Measurements from ENCODE around the gene SLC27A5.

Gene SLC27A5

DNA sequence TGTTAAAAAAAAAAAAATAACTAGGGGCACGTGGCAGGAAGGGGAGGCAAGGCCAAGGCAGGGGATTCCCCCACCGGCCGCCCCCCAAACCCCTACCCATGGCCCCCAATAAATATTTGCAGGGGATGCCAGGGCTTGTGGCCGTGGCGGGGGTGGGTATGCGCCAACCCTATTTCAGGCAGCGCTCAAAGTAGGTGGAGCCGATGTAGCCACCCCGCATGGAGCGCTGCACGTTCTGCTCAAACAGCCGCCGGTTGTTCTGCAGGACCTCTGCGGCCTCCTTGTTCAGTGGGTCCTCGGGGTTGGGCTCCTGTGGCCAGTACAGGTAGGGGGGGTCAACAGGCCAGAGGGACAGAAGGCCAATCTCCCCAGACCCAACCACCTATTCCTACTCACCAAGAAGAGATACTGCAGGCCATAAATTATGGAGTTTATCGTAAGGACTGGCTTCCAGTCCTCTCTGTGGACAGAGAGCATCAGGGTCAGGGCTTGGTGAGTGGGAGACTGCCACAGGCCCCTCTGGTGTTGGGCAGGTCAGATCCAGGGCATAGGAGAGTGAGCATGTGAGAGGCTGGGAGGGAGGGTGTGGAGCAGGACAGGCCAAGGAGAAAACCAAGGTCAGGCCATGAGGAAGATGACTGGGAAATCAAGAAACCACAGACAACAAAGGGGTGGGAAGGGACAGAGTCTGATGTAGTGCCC is 44.3 kb upstream of the SLC27A5 start:
- Histone ChIP-seq H3K27me3 (ENCODE audit: control insufficient read depth in 1 of 2, insufficient read depth in 2 of 2, low read length in 2 of 2) (no peaks in the 10 kb centered on the region), H3K9me3 (ENCODE audit: control insufficient read depth in 2 of 2, low read length in 2 of 2) (no peaks in the 10 kb centered on the region), H3K9ac (ENCODE audit: low read length in 2 of 2) (peak overlapping the region; percentile 36 to 98), H3K36me3 (ENCODE audit: control insufficient read depth in 2 of 2, insufficient read depth in 2 of 2, low read length in 2 of 2) (peaks cover 26 to 27% of the 10 kb centered on the region in 2 donors), H3K4me3 (ENCODE audit: low read length in 2 of 2) (peak overlapping the region in 1 of 2 donors; percentile 22), H3K27ac (ENCODE audit: low read length) (peak overlapping the region; percentile 95), H3K4me1 (ENCODE audit: control insufficient read depth, insufficient read depth, low read length) (peaks cover 58% of the 10 kb centered on the region)

DNA sequence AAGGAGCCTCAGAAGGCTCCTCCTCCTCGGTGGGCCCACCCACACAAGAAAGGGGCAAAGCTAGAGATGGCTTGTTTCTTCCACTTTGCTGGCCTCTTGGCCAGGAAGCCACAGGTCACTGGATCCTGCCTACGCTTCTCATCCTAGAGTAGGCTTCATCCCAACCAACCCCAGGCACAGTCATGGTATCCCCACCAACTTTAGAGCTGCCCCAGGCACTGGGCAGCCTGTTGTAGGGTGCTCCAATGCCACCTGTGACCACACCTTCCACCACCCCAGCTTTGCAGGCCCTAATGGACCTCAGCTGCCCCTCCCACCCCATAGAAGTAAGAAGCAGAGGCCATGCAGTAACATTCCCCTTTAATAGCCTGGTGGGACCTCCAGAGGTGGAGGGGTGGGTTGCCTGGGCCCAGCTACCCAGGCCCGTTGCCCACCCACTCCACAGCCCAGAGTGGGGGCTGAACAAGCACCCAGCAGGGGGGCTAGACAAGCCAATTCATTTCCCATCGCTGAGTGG is 43.6 kb upstream of the SLC27A5 start:
- peaks cover 54% of the 10 kb centered on the region for H3K4me1 ChIP-seq (ENCODE audit: control insufficient read depth, insufficient read depth, low read length)
- no peaks in the 10 kb centered on the region for H3K9me3 ChIP-seq (ENCODE audit: control insufficient read depth in 2 of 2, low read length in 2 of 2)
- H3K36me3 ChIP-seq (ENCODE audit: control insufficient read depth in 2 of 2, insufficient read depth in 2 of 2, low read length in 2 of 2): peaks cover 32 to 34% of the 10 kb centered on the region in 2 donors
- peak overlapping the region; percentile 84 to 98 for H3K4me3 ChIP-seq (ENCODE audit: low read length in 2 of 2)
- peak overlapping the region; percentile 95 to 97 for H3K9ac ChIP-seq (ENCODE audit: low read length in 2 of 2)
- no peaks in the 10 kb centered on the region for H3K27me3 ChIP-seq (ENCODE audit: control insufficient read depth in 1 of 2, insufficient read depth in 2 of 2, low read length in 2 of 2)
- H3K27ac ChIP-seq (ENCODE audit: low read length): peak overlapping the region; percentile 95

DNA sequence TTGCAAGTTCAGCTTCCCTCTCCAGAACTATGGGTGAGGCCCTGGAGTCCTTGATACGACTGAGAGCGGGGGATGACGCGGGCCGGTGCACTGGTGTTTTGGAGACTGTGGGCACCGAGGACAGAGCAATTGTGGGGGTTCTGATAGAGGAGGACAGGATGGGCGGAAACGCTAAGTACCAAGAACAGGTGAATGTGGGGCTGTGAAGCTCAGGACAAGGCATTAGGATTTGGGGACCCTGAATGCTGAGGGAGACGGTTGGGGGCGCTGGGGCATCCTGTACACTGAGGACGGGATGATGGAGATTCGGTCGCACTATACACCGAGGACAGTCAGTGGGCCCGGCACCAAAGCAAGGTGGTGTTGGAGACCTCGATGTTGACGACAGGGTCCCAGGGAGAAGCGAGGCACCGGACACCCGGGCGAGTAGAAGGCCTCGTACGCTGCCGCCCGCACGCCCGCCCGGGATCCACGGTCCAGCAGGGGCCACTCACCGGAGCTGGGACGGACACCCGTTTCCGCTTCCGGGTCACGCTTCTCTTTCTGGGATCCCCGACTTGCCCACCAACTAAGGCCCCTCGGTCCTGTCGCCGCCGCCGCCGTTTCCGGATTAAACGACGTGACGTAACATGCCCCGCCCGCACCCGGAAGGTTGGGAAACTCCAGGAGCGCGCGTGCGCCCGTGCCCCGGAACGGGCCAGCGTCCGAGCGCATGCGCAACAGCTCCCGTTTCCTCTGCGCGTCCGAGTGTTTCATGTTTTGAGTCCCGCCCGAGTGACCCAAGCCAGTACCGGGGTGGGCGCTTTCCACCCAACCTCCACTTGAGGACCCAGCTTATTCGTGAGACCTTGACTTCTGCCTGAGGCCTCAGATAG is 42.9 kb upstream of the SLC27A5 start, which contains the start of gene CHMP2A:
Gene CHMP2A (minus strand): TSS at position 612 of the 875 bp plus-strand sequence. CDS start 893 bp downstream, outside the sequence.
- Histone ChIP-seq H3K9ac (ENCODE audit: low read length in 2 of 2) (peak within 1 kb of the TSS; percentile 95 to 97), H3K27me3 (ENCODE audit: control insufficient read depth in 1 of 2, insufficient read depth in 2 of 2, low read length in 2 of 2) (no peaks in the 10 kb centered on the region), H3K9me3 (ENCODE audit: control insufficient read depth in 2 of 2, low read length in 2 of 2) (no peaks in the 10 kb centered on the region), H3K36me3 (ENCODE audit: control insufficient read depth in 2 of 2, insufficient read depth in 2 of 2, low read length in 2 of 2) (peaks cover 38 to 41% of the 10 kb centered on the region in 2 donors), H3K27ac (ENCODE audit: low read length) (peak within 1 kb of the TSS; percentile 95), H3K4me3 (ENCODE audit: low read length in 2 of 2) (peak within 1 kb of the TSS; percentile 84 to 98), H3K4me1 (ENCODE audit: control insufficient read depth, insufficient read depth, low read length) (peaks cover 47% of the 10 kb centered on the region)

DNA sequence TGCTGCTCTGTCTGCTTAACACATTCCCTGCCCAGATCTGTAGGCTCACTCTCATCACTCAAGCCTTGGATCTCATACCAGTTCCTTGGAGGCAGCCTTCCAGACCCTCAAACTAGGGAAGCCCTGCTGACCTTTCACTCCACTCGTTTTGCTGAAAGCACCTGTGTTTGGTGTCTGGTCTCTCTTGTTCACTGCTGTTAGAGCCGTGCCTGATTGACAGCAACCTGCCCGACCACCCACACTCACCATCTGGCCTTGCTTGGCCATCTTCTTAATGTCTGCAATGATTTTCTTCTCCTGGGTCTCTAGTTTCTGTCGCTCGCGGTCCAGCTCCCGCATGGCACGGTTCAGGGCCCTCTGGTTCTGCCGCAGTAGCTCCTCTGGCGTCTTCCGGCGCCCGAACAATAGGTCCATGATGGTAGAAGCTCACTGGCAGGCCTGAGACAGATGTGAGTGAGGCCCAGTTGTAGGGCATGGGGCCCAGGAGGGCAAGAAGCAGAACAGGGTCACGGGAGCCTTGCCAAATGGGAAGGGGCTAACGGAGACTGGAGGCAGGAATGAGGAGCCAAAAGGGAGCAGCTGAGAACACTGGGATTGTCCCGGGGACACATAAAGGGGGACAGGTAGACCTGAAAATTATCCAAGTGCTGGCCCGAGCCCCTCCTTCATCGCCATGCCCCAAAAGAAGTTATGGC is 42.2 kb upstream of the SLC27A5 start:
- Histone ChIP-seq H3K36me3 (ENCODE audit: control insufficient read depth in 2 of 2, insufficient read depth in 2 of 2, low read length in 2 of 2) (peaks cover 46 to 48% of the 10 kb centered on the region in 2 donors), H3K9me3 (ENCODE audit: control insufficient read depth in 2 of 2, low read length in 2 of 2) (no peaks in the 10 kb centered on the region), H3K4me1 (ENCODE audit: control insufficient read depth, insufficient read depth, low read length) (peaks cover 44% of the 10 kb centered on the region), H3K27me3 (ENCODE audit: control insufficient read depth in 1 of 2, insufficient read depth in 2 of 2, low read length in 2 of 2) (no peaks in the 10 kb centered on the region), H3K4me3 (ENCODE audit: low read length in 2 of 2) (peak overlapping the region; percentile 84 to 98), H3K27ac (ENCODE audit: low read length) (peak overlapping the region; percentile 95), H3K9ac (ENCODE audit: low read length in 2 of 2) (peak overlapping the region; percentile 95 to 97)

DNA sequence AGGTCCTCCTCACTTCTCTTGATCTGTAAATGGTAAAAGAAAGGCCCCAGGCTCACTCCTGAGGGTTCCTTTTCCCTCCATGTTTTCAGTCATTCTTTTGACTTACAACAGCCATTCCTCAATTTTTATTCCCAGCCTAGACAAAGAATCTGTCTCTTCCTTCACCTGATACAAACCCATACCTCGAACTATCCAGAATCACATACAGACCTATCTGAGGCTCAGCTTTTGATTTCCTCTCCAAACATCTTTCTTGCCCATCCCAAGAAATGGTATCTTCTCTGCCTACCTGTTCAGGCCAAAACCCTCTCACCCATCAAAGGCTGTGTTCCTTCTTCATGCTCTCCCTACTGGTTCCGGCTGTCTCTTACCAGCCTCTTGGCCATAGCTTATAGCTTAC is 40.9 kb upstream of the SLC27A5 start:
- no peaks in the 10 kb centered on the region for H3K9me3 ChIP-seq (ENCODE audit: control insufficient read depth in 2 of 2, low read length in 2 of 2)
- H3K27me3 ChIP-seq (ENCODE audit: control insufficient read depth in 1 of 2, insufficient read depth in 2 of 2, low read length in 2 of 2): no peaks in the 10 kb centered on the region
- no peak overlapping the region for H3K27ac ChIP-seq (ENCODE audit: low read length)
- peaks cover 41% of the 10 kb centered on the region for H3K4me1 ChIP-seq (ENCODE audit: control insufficient read depth, insufficient read depth, low read length)
- peaks cover 58 to 61% of the 10 kb centered on the region in 2 donors for H3K36me3 ChIP-seq (ENCODE audit: control insufficient read depth in 2 of 2, insufficient read depth in 2 of 2, low read length in 2 of 2)
- H3K9ac ChIP-seq (ENCODE audit: low read length in 2 of 2): no peak overlapping the region
- no peak overlapping the region for H3K4me3 ChIP-seq (ENCODE audit: low read length in 2 of 2)

DNA sequence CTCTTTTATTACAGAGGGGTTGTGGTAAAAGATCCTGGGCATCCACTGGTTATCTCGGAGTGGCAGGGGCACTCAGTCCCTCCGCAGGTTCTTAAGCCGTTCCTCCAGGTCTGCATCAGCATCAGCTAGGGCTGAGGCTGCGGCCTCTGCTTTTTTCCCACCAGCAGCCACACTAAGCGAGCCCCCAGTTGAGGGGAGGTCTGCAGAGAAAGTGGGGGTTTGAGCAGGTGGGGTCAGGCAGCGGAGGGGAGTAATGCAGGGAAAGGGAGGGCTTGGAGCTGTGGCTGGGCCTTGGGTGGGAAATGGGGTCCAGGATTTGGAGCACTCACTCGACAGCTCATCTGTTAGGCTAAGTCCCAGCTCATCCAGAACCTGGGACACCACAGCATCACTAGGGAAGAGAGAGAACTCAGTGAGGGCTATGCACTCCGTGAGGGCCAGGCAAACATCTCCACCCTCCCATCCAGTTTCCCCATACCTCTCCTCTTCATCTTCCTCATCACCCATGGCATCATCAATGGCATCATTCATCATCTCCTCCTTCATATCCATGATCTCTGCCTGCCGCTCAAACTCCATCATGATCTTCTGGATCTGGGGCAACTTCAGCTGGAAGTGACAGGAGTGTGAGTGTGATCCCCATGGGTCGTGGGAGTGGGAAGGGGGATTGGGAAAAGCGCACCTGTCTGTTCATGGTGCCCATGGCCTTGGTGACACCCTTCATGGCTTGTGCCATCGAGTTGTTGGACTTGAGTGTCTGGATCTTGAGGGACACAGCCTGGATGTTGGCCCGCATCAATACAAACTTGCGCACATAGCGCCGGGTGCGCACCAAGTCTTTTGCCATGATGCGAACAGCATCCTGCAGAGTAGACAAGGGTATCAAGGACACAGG is 40.0 kb upstream of the SLC27A5 start:
- H3K27me3 ChIP-seq (ENCODE audit: control insufficient read depth in 1 of 2, insufficient read depth in 2 of 2, low read length in 2 of 2): no peaks in the 10 kb centered on the region
- H3K4me1 ChIP-seq (ENCODE audit: control insufficient read depth, insufficient read depth, low read length): peaks cover 39% of the 10 kb centered on the region
- no peak overlapping the region for H3K4me3 ChIP-seq (ENCODE audit: low read length in 2 of 2)
- H3K9me3 ChIP-seq (ENCODE audit: control insufficient read depth in 2 of 2, low read length in 2 of 2): no peaks in the 10 kb centered on the region
- no peak overlapping the region for H3K27ac ChIP-seq (ENCODE audit: low read length)
- peaks cover 64 to 65% of the 10 kb centered on the region in 2 donors for H3K36me3 ChIP-seq (ENCODE audit: control insufficient read depth in 2 of 2, insufficient read depth in 2 of 2, low read length in 2 of 2)
- no peak overlapping the region for H3K9ac ChIP-seq (ENCODE audit: low read length in 2 of 2)

DNA sequence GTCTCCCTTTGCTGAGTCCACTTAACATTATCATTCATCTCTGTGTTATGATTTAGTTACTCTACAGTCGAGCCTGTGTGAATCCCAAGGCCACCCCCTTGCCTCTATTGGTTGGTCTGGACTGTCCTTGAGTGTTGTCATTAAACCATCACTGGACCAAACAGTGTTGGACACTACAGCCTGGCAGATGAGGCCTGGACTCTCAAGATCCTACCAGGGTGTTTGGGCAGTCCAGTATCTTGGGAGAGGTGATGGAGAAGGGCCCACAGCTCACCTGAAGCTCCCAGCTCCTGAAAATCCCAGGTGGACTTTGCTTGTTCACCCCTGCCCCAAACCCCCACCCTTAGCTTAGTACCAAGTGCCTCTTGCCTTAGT is 39.3 kb upstream of the SLC27A5 start:
- H3K27ac ChIP-seq (ENCODE audit: low read length): no peak overlapping the region
- peaks cover 58 to 61% of the 10 kb centered on the region in 2 donors for H3K36me3 ChIP-seq (ENCODE audit: control insufficient read depth in 2 of 2, insufficient read depth in 2 of 2, low read length in 2 of 2)
- no peaks in the 10 kb centered on the region for H3K27me3 ChIP-seq (ENCODE audit: control insufficient read depth in 1 of 2, insufficient read depth in 2 of 2, low read length in 2 of 2)
- no peak overlapping the region for H3K9ac ChIP-seq (ENCODE audit: low read length in 2 of 2)
- peaks cover 39% of the 10 kb centered on the region for H3K4me1 ChIP-seq (ENCODE audit: control insufficient read depth, insufficient read depth, low read length)
- no peaks in the 10 kb centered on the region for H3K9me3 ChIP-seq (ENCODE audit: control insufficient read depth in 2 of 2, low read length in 2 of 2)
- no peak overlapping the region for H3K4me3 ChIP-seq (ENCODE audit: low read length in 2 of 2)

DNA sequence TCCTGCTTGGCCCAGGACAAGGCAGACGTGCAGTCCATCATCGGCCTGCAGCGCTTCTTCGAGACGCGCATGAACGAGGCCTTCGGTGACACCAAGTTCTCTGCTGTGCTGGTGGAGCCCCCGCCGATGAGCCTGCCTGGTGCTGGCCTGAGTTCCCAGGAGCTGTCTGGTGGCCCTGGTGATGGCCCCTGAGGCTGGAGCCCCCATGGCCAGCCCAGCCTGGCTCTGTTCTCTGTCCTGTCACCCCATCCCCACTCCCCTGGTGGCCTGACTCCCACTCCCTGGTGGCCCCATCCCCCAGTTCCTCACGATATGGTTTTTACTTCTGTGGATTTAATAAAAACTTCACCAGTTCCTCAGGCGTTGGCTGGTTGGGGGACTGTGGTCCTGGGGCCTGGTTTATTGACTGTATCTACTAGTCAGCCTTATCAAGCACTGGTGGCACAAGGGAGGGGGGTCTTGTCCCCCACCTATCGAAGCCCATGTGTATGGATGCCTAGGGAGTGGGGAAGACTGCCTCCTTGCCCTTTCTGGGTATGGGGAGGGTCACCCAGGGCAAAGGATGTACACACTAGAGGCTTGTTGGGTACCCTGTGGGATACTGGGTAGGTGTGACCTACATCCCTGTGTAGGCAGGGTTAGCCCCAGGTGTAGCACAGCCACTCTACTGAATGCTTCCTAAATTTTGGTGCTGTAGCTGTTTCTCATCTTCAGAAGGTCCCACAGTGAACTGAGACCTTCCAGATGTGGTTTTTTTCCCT is 38.8 kb upstream of the SLC27A5 start:
- H3K27me3 ChIP-seq (ENCODE audit: control insufficient read depth in 1 of 2, insufficient read depth in 2 of 2, low read length in 2 of 2): no peaks in the 10 kb centered on the region
- H3K9me3 ChIP-seq (ENCODE audit: control insufficient read depth in 2 of 2, low read length in 2 of 2): no peaks in the 10 kb centered on the region
- H3K4me3 ChIP-seq (ENCODE audit: low read length in 2 of 2): no peak overlapping the region
- no peak overlapping the region for H3K27ac ChIP-seq (ENCODE audit: low read length)
- peaks cover 42% of the 10 kb centered on the region for H3K4me1 ChIP-seq (ENCODE audit: control insufficient read depth, insufficient read depth, low read length)
- H3K36me3 ChIP-seq (ENCODE audit: control insufficient read depth in 2 of 2, insufficient read depth in 2 of 2, low read length in 2 of 2): peaks cover 58 to 62% of the 10 kb centered on the region in 2 donors
- H3K9ac ChIP-seq (ENCODE audit: low read length in 2 of 2): no peak overlapping the region

DNA sequence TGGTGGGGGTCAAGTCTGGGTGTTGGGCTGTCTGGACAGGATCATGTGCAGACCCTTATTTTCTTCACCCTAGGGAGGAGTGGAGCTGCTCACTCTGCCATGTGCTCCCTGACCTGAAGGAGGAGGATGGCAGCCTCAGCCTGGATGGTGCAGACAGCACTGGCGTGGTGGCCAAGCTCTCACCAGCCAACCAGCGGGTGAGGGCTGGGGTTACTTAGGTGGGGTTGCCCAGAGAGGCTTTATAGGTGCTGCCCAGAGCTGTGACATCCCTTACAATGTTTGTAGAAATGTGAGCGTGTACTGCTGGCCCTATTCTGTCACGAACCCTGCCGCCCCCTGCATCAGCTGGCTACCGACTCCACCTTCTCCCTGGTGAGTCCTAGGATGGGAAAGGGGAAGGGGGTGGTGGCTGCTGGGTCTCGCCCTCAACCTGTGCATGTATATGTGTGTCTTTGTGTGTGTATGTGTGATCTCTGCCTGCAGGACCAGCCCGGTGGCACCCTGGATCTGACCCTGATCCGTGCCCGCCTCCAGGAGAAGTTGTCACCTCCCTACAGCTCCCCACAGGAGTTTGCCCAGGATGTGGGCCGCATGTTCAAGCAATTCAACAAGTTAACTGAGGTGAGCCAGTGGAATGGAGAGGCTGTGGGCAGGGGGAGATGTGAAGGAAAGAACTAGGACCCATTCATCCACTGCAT is 38.0 kb upstream of the SLC27A5 start:
- Histone ChIP-seq H3K9me3 (ENCODE audit: control insufficient read depth in 2 of 2, low read length in 2 of 2) (no peaks in the 10 kb centered on the region), H3K9ac (ENCODE audit: low read length in 2 of 2) (no peak overlapping the region), H3K27me3 (ENCODE audit: control insufficient read depth in 1 of 2, insufficient read depth in 2 of 2, low read length in 2 of 2) (no peaks in the 10 kb centered on the region), H3K36me3 (ENCODE audit: control insufficient read depth in 2 of 2, insufficient read depth in 2 of 2, low read length in 2 of 2) (peaks cover 58 to 62% of the 10 kb centered on the region in 2 donors), H3K4me3 (ENCODE audit: low read length in 2 of 2) (no peak overlapping the region), H3K4me1 (ENCODE audit: control insufficient read depth, insufficient read depth, low read length) (peaks cover 43% of the 10 kb centered on the region), H3K27ac (ENCODE audit: low read length) (no peak overlapping the region)

Data from stomach smooth muscle (tissue), 2 donors.